ENCODE measurements around the gene MYO1H.

MYO1H gene

DNA sequence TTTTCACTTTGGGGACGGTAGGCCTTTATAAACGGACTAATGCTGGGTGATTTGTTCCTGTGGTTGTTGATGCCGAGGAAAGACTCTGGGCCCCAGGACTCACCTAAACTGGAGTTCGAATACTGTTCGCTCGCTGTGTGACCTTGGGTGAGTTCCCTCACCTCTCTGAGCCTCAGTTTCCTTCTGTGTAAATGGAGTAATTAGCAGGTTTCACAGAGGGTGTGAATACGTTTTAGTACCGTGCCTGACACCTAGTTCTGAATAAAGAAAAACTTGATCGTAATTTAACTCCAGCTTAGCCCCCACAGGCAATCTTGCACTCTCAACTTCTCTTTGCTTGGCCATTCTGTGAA is 130.2 kb downstream of the MYO1H start:
- Histone ChIP-seq H3K9me3 (ENCODE audit: control insufficient read depth, insufficient read depth, low read depth, low read length) (no peaks in the 10 kb centered on the region), H3K27ac (ENCODE audit: extremely low read depth, low read depth, low read length) (peak overlapping the region; percentile 90; the same call in 1 of the 2 replicates), H3K4me1 (ENCODE audit: control insufficient read depth, insufficient read depth, low read length) (peaks cover 5% of the 10 kb centered on the region; the same call in 1 of the 2 replicates), H3K36me3 (ENCODE audit: control insufficient read depth in 2 of 2, insufficient read depth in 1 of 2, low read length in 2 of 2) (peaks cover 0 to 3% of the 10 kb centered on the region in 2 experiments; a peak in 1 of 3 replicates), H3K4me3 (ENCODE audit: low read depth, low read length) (peak overlapping the region; percentile 87)
- TF ChIP-seq, protein P1, sequence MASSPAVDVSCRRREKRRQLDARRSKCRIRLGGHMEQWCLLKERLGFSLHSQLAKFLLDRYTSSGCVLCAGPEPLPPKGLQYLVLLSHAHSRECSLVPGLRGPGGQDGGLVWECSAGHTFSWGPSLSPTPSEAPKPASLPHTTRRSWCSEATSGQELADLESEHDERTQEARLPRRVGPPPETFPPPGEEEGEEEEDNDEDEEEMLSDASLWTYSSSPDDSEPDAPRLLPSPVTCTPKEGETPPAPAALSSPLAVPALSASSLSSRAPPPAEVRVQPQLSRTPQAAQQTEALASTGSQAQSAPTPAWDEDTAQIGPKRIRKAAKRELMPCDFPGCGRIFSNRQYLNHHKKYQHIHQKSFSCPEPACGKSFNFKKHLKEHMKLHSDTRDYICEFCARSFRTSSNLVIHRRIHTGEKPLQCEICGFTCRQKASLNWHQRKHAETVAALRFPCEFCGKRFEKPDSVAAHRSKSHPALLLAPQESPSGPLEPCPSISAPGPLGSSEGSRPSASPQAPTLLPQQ (tag by site-specific recombination; IDR thresholded peaks at IDR 0.05), result no peak
- TF ChIP-seq ZNF768 (tag by site-specific recombination; IDR thresholded peaks at IDR 0.05), result peak; percentile 66; the same call in 1 of the 2 replicates
- ChIA-PET POLR2A (interaction anchor here (1.2 to 2.0 kb wide), 4 partner anchors 13 to 50 kb away, joined by 5 to 17 read pairs (median 6); no protein-coding TSS in a partner anchor), CTCF (interaction anchor here (0.5 to 6.5 kb wide), 3 partner anchors 44 to 983 kb away, joined by 3 to 38 read pairs (median 6); no protein-coding TSS in a partner anchor)

DNA sequence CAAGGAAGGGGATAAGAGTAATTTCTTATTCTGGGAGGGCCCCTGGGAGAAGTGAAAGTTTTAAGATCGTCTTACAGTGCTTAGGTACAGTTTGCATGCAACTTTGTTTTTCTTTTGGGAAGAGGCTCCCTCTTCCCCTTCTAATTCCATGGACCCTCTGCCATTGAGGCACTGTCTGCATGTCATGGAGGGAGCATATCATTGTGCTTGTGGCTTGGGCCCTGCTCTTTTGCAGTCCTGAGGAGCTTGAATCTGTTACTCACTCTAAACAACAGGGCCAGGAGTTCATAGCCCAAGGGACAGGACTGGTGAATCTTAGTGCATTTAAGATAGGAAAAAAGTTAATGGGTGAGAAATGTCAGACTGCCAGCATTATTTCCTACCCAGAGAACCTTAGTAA is 132.1 kb downstream of the MYO1H start:
- TF ChIP-seq KLF9 (tag by site-specific recombination; IDR thresholded peaks at IDR 0.05; ENCODE audit: low read depth) (no peak), EGR2 (tag by site-specific recombination; IDR thresholded peaks at IDR 0.05; ENCODE audit: low read depth) (no peak), ZFP69B (tag by site-specific recombination; IDR thresholded peaks at IDR 0.05) (no peak), ZNF600 (tag by site-specific recombination; IDR thresholded peaks at IDR 0.05) (no peak), SP7 (tag by site-specific recombination; IDR thresholded peaks at IDR 0.05) (no peak), ZFHX2 (tag by site-specific recombination; conservative IDR thresholded peaks at IDR 0.05) (no peak), ZNF521 (tag by site-specific recombination; IDR thresholded peaks at IDR 0.05) (no peak), ZNF426 (tag by site-specific recombination; IDR thresholded peaks at IDR 0.05) (no peak), MEIS1 (CRISPR knock-in tag; IDR thresholded peaks at IDR 0.05; ENCODE audit: borderline replicate concordance) (no peak), ZNF558 (tag by site-specific recombination; IDR thresholded peaks at IDR 0.05) (no peak), GLIS1 (tag by site-specific recombination; IDR thresholded peaks at IDR 0.05) (no peak), GFI1B (tag by site-specific recombination; IDR thresholded peaks at IDR 0.05) (no peak), ZNF514 (tag by site-specific recombination; IDR thresholded peaks at IDR 0.05) (no peak)
- TF ChIP-seq, protein P2, sequence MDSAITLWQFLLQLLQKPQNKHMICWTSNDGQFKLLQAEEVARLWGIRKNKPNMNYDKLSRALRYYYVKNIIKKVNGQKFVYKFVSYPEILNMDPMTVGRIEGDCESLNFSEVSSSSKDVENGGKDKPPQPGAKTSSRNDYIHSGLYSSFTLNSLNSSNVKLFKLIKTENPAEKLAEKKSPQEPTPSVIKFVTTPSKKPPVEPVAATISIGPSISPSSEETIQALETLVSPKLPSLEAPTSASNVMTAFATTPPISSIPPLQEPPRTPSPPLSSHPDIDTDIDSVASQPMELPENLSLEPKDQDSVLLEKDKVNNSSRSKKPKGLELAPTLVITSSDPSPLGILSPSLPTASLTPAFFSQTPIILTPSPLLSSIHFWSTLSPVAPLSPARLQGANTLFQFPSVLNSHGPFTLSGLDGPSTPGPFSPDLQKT (IDR thresholded peaks at IDR 0.05; ENCODE audit: borderline replicate concordance, low read depth, low read length), result no peak
- TF ChIP-seq, protein P3, sequence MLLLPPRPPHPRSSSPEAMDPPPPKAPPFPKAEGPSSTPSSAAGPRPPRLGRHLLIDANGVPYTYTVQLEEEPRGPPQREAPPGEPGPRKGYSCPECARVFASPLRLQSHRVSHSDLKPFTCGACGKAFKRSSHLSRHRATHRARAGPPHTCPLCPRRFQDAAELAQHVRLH (tag by site-specific recombination; IDR thresholded peaks at IDR 0.05), result no peak
- TF ChIP-seq, protein P4, sequence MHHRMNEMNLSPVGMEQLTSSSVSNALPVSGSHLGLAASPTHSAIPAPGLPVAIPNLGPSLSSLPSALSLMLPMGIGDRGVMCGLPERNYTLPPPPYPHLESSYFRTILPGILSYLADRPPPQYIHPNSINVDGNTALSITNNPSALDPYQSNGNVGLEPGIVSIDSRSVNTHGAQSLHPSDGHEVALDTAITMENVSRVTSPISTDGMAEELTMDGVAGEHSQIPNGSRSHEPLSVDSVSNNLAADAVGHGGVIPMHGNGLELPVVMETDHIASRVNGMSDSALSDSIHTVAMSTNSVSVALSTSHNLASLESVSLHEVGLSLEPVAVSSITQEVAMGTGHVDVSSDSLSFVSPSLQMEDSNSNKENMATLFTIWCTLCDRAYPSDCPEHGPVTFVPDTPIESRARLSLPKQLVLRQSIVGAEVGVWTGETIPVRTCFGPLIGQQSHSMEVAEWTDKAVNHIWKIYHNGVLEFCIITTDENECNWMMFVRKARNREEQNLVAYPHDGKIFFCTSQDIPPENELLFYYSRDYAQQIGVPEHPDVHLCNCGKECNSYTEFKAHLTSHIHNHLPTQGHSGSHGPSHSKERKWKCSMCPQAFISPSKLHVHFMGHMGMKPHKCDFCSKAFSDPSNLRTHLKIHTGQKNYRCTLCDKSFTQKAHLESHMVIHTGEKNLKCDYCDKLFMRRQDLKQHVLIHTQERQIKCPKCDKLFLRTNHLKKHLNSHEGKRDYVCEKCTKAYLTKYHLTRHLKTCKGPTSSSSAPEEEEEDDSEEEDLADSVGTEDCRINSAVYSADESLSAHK (tag by site-specific recombination; IDR thresholded peaks at IDR 0.05), result no peak
- POLR2A ChIA-PET, result no interaction called here
- Histone ChIP-seq H3K36me3 (ENCODE audit: control insufficient read depth in 2 of 2, insufficient read depth in 1 of 2, low read length in 2 of 2) (peaks cover 9 to 21% of the 10 kb centered on the region in 2 experiments), H3K4me1 (ENCODE audit: control insufficient read depth, insufficient read depth, low read length) (peaks cover 5% of the 10 kb centered on the region; the same call in 1 of the 2 replicates), H3K4me3 (ENCODE audit: low read depth, low read length) (no peak overlapping the region), H3K9me3 (ENCODE audit: control insufficient read depth, insufficient read depth, low read depth, low read length) (no peaks in the 10 kb centered on the region), H3K27ac (ENCODE audit: extremely low read depth, low read depth, low read length) (no peak overlapping the region)
- CTCF ChIA-PET, result interaction anchor here (1.0 to 1.3 kb wide), 2 partner anchors 39 to 52 kb away, joined by 4 to 7 read pairs; no protein-coding TSS in a partner anchor
